ENCODE measurements around the gene SORL1. TPM values are rescaled to one million over a fixed set of nuclear protein-coding genes. Genes with fewer than 3 reads are reported as not detected.

Gene SORL1
- 0.63 TPM in 1 of 2 replicates, not detected in the other for total RNA-seq (2011; cell fraction: chromatin; rRNA removed; ENCODE audit: low replicate concordance)
- 0.13 and 0.17 TPM in 2 replicates for total RNA-seq (2011; cell fraction: nucleolus; rRNA removed)
- 0.07 TPM in 1 of 2 replicates, not detected in the other for total RNA-seq (2011; cell fraction: nucleoplasm; rRNA removed)
- 0.04 TPM in 1 of 2 replicates, not detected in the other for total RNA-seq (2014; rRNA removed)
- not detected in 2 replicates for total RNA-seq (2014; rRNA removed; fragmentation: Illumina TruSeq; extraction: Trizol)
- total RNA-seq (2015; rRNA removed; fragmentation: Illumina TruSeq; extraction: Trizol): not detected in 2 replicates
- total RNA-seq (2021): 0.60 and 0.66 TPM in 2 replicates
- polyA plus RNA-seq (2011; rRNA removed): 0.03 TPM in 1 of 2 replicates, not detected in the other
- polyA plus RNA-seq (2011; cell fraction: cytosol; rRNA removed): under 0.01 and 0.01 TPM in 2 replicates
- polyA plus RNA-seq (2011; cell fraction: nucleus; rRNA removed): 0.06 and 0.13 TPM in 2 replicates
- polyA plus RNA-seq (2012): 0.01 and 0.05 TPM in 2 replicates
- 0.01 TPM in 1 of 2 replicates, not detected in the other for polyA plus RNA-seq (2014; fragmentation: Illumina TruSeq; extraction: Trizol)
- under 1 TPM in 1 of 2 experiments, not detected in 1; 0.01 TPM for polyA plus RNA-seq (2014; fragmentation: Nextera tagmentation; extraction: Ambion mirVana)
- polyA plus RNA-seq (2014; rRNA removed): 0.01 TPM in 1 of 2 replicates, not detected in the other
- 0.06 and 0.07 TPM in 2 replicates for polyA minus RNA-seq (2011; rRNA and poly(A)+ RNA removed)
- polyA minus RNA-seq (2011; cell fraction: cytosol; rRNA and poly(A)+ RNA removed): 1.0 TPM in 1 of 2 replicates, not detected in the other
- 0.11 TPM in 1 of 2 replicates, not detected in the other for polyA minus RNA-seq (2011; cell fraction: nucleus; rRNA and poly(A)+ RNA removed)
- Bru-seq, nascent RNA: percentile 9 among the genes with signal in this experiment
- BruChase-seq, experiment 1, labeled RNA remaining after a 2-hour chase: percentile 13 among the genes with signal in this experiment
- BruChase-seq, experiment 2, labeled RNA remaining after a 6-hour chase: percentile 14 among the genes with signal in this experiment
- long read RNA-seq, experiment 1: 0 reads
- long read RNA-seq, experiment 2: 0 reads
- long read RNA-seq, experiment 3: 0 reads

DNA sequence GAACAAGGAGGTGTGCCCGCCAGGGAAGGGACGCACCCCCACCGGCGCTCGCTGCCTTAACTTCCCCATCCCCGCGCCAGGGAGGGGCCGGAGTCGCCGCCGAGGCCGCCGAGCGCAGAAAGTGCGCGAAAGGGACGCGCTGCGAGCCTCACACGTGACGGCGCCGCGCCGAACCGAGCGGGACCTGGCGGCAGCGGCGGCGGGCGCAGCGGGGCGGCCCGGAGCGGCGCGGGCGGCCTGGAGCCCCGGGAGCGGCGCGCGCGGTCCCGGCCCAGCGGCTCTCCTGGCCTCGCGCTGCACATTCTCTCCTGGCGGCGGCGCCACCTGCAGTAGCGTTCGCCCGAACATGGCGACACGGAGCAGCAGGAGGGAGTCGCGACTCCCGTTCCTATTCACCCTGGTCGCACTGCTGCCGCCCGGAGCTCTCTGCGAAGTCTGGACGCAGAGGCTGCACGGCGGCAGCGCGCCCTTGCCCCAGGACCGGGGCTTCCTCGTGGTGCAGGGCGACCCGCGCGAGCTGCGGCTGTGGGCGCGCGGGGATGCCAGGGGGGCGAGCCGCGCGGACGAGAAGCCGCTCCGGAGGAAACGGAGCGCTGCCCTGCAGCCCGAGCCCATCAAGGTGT lies at the start of gene SORL1:
TSS of gene SORL1 (plus strand) at position 329 of the 623 bp plus-strand sequence. CDS start at position 347, 18 bp downstream.
- no peaks in the 10 kb centered on the region for H3K9me1 ChIP-seq (ENCODE audit: control insufficient read depth, insufficient read depth, low read length)
- no peaks in the 10 kb centered on the region for H4K20me1 ChIP-seq (replicated peaks; ENCODE audit: control insufficient read depth, insufficient read depth, low read length)
- no TSS peak for BruUV-seq (replicated peaks)
- ATAC-seq (peak; percentile 94), DNase-seq (ENCODE audit: extremely low read depth in 1 of 4, low spot score in 3 of 4) (peak; percentile 19 to 25 (median 24)), FAIRE-seq (no peak)
- no peaks in the 10 kb centered on the region for H3K9me3 ChIP-seq (replicated peaks; ENCODE audit: control insufficient read depth, insufficient read depth, low read depth, low read length)
- POLR2A ChIA-PET: no interaction called here
- peaks cover 12 to 36% of the 10 kb centered on the region in 2 experiments; a peak in 4 of 5 replicates for H3K27me3 ChIP-seq (ENCODE audit: control insufficient read depth in 2 of 2, insufficient read depth in 2 of 2, low read length in 2 of 2)
- in situ Hi-C loops (cut with MboI) (no loop called here), intact Hi-C loops (cut with micrococcal nuclease) (loop anchor here (10.0 kb wide), 1 partner anchor 143 kb away; no protein-coding TSS in a partner anchor)
- no peaks in the 10 kb centered on the region for H3K36me3 ChIP-seq (ENCODE audit: control insufficient read depth, insufficient read depth, low read length)
- H3K9ac ChIP-seq (ENCODE audit: insufficient read depth in 1 of 2, low read depth in 2 of 2, low read length in 2 of 2): no peak within 1 kb of the TSS
- H3K4me3 ChIP-seq: peak within 1 kb of the TSS; percentile 13; the same call in 1 of the 2 replicates
- H3K4me1 ChIP-seq (replicated peaks in 1 of 2; ENCODE audit: control insufficient read depth in 2 of 2, insufficient read depth in 2 of 2, low read length in 2 of 2): peaks cover 0 to 9% of the 10 kb centered on the region in 2 experiments; a peak in 2 of 5 replicates
- H3K79me2 ChIP-seq (ENCODE audit: control insufficient read depth, insufficient read depth, low read length): no peaks in the 10 kb centered on the region
- CTCF ChIA-PET (ENCODE audit: low intra/inter-chr PET ratio): no interaction called here
- no peak within 1 kb of the TSS for H2AFZ ChIP-seq (ENCODE audit: low read depth, low read length)
- H3K4me2 ChIP-seq (ENCODE audit: insufficient read depth, low read length): no peak within 1 kb of the TSS
- H3K27ac ChIP-seq (ENCODE audit: extremely low read depth, low read depth, low read length): no peak within 1 kb of the TSS
- WGBS (ENCODE audit: insufficient coverage, low coverage, missing lambda C conversion rate): 10% methylated on average over 46 of the region's 89 CpGs
- TF ChIP-seq, protein P1, sequence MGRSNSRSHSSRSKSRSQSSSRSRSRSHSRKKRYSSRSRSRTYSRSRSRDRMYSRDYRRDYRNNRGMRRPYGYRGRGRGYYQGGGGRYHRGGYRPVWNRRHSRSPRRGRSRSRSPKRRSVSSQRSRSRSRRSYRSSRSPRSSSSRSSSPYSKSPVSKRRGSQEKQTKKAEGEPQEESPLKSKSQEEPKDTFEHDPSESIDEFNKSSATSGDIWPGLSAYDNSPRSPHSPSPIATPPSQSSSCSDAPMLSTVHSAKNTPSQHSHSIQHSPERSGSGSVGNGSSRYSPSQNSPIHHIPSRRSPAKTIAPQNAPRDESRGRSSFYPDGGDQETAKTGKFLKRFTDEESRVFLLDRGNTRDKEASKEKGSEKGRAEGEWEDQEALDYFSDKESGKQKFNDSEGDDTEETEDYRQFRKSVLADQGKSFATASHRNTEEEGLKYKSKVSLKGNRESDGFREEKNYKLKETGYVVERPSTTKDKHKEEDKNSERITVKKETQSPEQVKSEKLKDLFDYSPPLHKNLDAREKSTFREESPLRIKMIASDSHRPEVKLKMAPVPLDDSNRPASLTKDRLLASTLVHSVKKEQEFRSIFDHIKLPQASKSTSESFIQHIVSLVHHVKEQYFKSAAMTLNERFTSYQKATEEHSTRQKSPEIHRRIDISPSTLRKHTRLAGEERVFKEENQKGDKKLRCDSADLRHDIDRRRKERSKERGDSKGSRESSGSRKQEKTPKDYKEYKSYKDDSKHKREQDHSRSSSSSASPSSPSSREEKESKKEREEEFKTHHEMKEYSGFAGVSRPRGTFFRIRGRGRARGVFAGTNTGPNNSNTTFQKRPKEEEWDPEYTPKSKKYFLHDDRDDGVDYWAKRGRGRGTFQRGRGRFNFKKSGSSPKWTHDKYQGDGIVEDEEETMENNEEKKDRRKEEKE (IDR thresholded peaks at IDR 0.05; ENCODE audit: borderline replicate concordance in 1 of 2, control insufficient read depth in 1 of 2, low read depth in 2 of 2, low read length in 1 of 2): no peak
- no peak for TF ChIP-seq ZNF277 (CRISPR knock-in tag; IDR thresholded peaks at IDR 0.05; ENCODE audit: borderline replicate concordance)
- TF ChIP-seq BRCA1 (IDR thresholded peaks at IDR 0.05): no peak
- no peak for TF ChIP-seq BRCA1 (CRISPR knock-in tag; IDR thresholded peaks at IDR 0.05)
- no peak for TF ChIP-seq RBFOX2 (IDR thresholded peaks at IDR 0.05; ENCODE audit: low read depth, low read length)
- peak; percentile 22; the same call in 1 of the 2 replicates for TF ChIP-seq TEAD4 (IDR thresholded peaks at IDR 0.05; ENCODE audit: low read length)
- no peak for TF ChIP-seq TEAD4 (CRISPR knock-in tag; IDR thresholded peaks at IDR 0.05; ENCODE audit: borderline replicate concordance)
